Pancreas (tissue), 10 donors: ENCODE results near the gene HELQ. TPM values are rescaled to one million over a fixed set of nuclear protein-coding genes. Genes with fewer than 3 reads are reported as not detected.
A peak's percentile ranks its signal among the peaks of the same experiment; 100 is the strongest.

Experiments used
- ATAC-seq, 4 donors: fragments of 200-7000 bp; cut with Tn5 transposase; one replicate each; pipeline versions ENCODE4 v1.8.0 to v1.9.1; 2020; ENCODE audit warnings: mild to moderate bottlenecking in 4 of 4, moderate library complexity in 4 of 4
- DNase-seq, 6 donors: peaks; one replicate each; pipeline ENCODE4 v3.0.0-alpha.2; 2020
- FAIRE-seq: peaks from 2 replicates; lab custom pipeline; 2012; peaks lifted over from hg19 to GRCh38; lab: Jason Lieb, UNC
- H3K27ac ChIP-seq, 4 donors: fragments of 200-600 bp; sonication (generic); 1 replicate in 3 of 4; 2 replicates in 1 of 4; pipeline versions ENCODE4 v1.5.0 to v1.8.0; 2020
- H3K27me3 ChIP-seq, 4 donors: fragments of 200-600 bp; one replicate each; pipeline ENCODE4 v1.8.0; 2021
- H3K36me3 ChIP-seq, 3 donors: fragments of 200-600 bp; sonication (generic) in 1 of 3; one replicate each; pipeline versions ENCODE4 v1.5.0 to v1.8.0; 2020 to 2021
- H3K4me1 ChIP-seq, 3 donors: fragments of 200-600 bp; one replicate each; pipeline ENCODE4 v1.8.0; 2021
- H3K4me3 ChIP-seq, 4 donors: fragments of 200-600 bp; sonication (generic) in 2 of 4; one replicate each; pipeline versions ENCODE4 v1.5.0 to v1.8.0; 2020 to 2021
- H3K9me3 ChIP-seq, 4 donors: fragments of 200-600 bp; one replicate each; pipeline ENCODE4 v1.8.0; 2021
- WGBS, 2 donors: extraction: QIAGEN DNeasy Blood & Tissue Kit; methylation state at CpG; one replicate each; pipeline ENCODE4 v1.1.7; 2013; 5-methylcytosine and 5-hydroxymethylcytosine counted together
- intact Hi-C, 3 donors: fragments of 100-400 bp; cut with DNase I; formaldehyde crosslinking; loops; one replicate each; pipeline versions ENCODE4 v1.11.1 to v1.14.2; 2022
- polyA plus RNA-seq, 2 donors: library from polyadenylated mRNA; stranded (reverse); fragments of 200-250 nt; gene quantifications; one replicate each; pipeline ENCODE4 v1.2.3, GENCODE V29; 2013
- total RNA-seq, 6 donors: library from RNA; stranded (reverse); fragmentation: NEBNext Ultra II Directional in 4 of 6; extraction: Animal tissue kit (Norgen Biotek cat#: 25700) in 4 of 6; gene quantifications; one replicate each; pipeline versions ENCODE4 v1.2.1 to v1.2.4, GENCODE V29; 2021 to 2023
- TF ChIP-seq, protein P1 (sequence below), 4 donors: fragments of 200-600 bp; sonication (generic) in 3 of 4; IDR thresholded peaks; one replicate each; pipeline versions ENCODE4 v1.5.0 to v1.8.0; 2021; ENCODE audit warnings: antibody characterized with exemption in 4 of 4
- donor health status: healthy with polysubstance abuse.
- donor health status: DM: no; HTN: no; CAD: no; lungs with moderate emphysema.
- donor health status: DM: no; HTN: no; CAD: no.
- donor health status: control.
- donor health status: control.
- donor health status: Bipolar disorder and iron deficiency.
- donor health status: DM: yes; HTN: yes; CAD: no.
- donor health status: DM: no; HTN: no; CAD: no.
- donor health status: DM: no; HTN: no; CAD: no.
- donor health status: DM: yes; HTN: yes; CAD: no.

HELQ gene
- total and polyA plus RNA-seq, 8 donors = 4.3 to 9.9 (median 6.4) TPM

DNA sequence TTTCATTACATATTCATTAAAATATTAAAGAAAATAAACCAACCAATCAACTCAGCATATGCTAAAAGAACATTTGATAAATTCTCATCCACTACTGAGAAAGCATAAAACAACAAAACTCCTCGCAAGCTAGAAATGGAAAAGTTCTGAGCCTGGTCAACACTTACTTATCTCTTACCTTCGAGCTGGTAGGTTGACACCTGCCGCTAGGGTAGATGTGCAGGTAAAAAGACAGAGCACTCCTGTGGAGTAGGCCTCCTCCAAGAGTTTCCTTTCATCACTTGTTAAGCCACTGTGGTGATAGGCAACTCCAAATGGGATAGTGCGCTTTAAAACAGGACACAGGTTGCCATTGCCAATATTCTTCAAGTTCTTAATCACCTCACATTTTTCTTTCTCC, 18.9 kb downstream of the HELQ start:
- H3K36me3 ChIP-seq = peaks cover 0 to 21% (median 4%) of the 10 kb centered on the region in 3 donors
- no peaks in the 10 kb centered on the region for H3K27me3 ChIP-seq
- intact Hi-C loops = no loop called here
- WGBS, 2 donors = 83 to 86% methylated on average over 4 of the region's 4 CpGs
- DNase-seq (no peak), FAIRE-seq (no peak), ATAC-seq (no peak)
- no peaks in the 10 kb centered on the region for H3K9me3 ChIP-seq
- H3K27ac ChIP-seq = no peak overlapping the region
- H3K4me1 ChIP-seq = no peaks in the 10 kb centered on the region
- no peak overlapping the region for H3K4me3 ChIP-seq
- TF ChIP-seq, protein P1, sequence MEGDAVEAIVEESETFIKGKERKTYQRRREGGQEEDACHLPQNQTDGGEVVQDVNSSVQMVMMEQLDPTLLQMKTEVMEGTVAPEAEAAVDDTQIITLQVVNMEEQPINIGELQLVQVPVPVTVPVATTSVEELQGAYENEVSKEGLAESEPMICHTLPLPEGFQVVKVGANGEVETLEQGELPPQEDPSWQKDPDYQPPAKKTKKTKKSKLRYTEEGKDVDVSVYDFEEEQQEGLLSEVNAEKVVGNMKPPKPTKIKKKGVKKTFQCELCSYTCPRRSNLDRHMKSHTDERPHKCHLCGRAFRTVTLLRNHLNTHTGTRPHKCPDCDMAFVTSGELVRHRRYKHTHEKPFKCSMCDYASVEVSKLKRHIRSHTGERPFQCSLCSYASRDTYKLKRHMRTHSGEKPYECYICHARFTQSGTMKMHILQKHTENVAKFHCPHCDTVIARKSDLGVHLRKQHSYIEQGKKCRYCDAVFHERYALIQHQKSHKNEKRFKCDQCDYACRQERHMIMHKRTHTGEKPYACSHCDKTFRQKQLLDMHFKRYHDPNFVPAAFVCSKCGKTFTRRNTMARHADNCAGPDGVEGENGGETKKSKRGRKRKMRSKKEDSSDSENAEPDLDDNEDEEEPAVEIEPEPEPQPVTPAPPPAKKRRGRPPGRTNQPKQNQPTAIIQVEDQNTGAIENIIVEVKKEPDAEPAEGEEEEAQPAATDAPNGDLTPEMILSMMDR (IDR thresholded peaks at IDR 0.05) = no peak

DNA sequence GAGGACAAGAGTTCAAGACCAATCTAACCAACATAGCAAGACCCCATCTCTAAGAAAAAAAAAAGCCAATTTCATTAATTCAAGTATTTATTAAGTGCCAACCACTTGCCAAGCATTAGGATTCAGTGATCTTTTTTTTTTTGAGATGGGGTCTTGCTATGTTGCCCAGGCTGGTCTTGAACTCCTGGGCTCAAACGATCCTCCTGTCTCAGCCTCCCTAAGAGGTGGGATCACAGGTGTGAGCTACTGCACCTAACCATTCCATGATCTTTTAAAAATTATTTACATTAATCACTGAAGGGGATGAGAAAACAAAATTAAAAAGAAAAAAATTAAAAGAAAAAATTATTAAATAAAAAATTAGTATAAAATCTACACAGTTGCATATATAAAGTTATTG, 24.4 kb downstream of the HELQ start:
- intact Hi-C loops = no loop called here
- TF ChIP-seq, protein P1 (IDR thresholded peaks at IDR 0.05) = no peak
- H3K4me3 ChIP-seq = no peak overlapping the region
- no peaks in the 10 kb centered on the region for H3K9me3 ChIP-seq
- DNase-seq = no peak
- no peak for ATAC-seq
- no peak overlapping the region for H3K27ac ChIP-seq
- WGBS, 2 donors = 98 to 100% methylated on average over 1 of the region's 1 CpG
- no peaks in the 10 kb centered on the region for H3K4me1 ChIP-seq
- H3K36me3 ChIP-seq = peaks cover 0 to 15% (median 0%) of the 10 kb centered on the region in 3 donors
- H3K27me3 ChIP-seq = no peaks in the 10 kb centered on the region
- FAIRE-seq = peak; percentile 47

DNA sequence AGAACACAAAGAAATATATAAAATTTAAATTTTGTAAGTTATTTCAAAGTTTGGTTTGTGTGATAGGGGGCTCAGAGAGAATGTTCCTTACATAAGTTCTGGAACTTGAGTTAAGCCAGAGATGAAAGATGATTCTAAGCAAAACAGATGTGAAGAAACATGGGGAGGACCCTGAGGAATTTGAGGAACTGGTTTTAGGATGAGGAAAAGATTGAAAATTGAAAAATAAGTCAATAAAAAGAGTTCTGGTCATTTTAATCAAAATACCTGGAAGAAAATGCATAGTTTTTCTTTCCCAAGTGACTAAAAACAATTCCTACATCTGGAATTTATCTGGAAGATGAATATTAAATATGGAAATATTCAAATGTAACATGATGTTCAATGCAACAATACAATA, 37.4 kb downstream of the HELQ start:
- Histone ChIP-seq H3K9me3 (no peaks in the 10 kb centered on the region), H3K36me3 (peaks cover 0 to 21% (median 0%) of the 10 kb centered on the region in 3 donors), H3K27ac (no peak overlapping the region), H3K4me3 (no peak overlapping the region), H3K4me1 (no peaks in the 10 kb centered on the region), H3K27me3 (no peaks in the 10 kb centered on the region)
- intact Hi-C loops = no loop called here
- FAIRE-seq = no peak
- TF ChIP-seq, protein P1 (IDR thresholded peaks at IDR 0.05) = no peak
- DNase-seq = no peak
- ATAC-seq = no peak

DNA sequence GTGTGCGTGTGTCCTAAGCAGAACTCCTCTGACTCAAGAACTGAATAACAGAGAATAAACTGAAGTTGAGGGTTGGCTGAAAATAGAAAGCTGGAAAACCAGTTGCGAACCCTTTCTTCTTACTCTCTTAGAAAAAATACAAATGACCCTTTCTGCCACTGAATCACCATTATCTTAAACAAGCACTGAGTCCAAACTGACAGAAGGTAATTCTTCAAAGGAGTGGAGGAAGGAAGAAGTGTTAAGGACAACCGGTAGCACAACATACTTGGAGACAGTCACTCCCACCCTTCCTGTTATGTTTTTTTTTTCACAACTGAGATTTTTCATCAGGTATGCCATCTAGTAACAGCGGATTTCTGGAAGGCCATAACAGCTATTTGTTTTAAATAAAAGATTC, 38.1 kb downstream of the HELQ start:
- intact Hi-C loops = no loop called here
- FAIRE-seq (no peak), ATAC-seq (no peak), DNase-seq (no peak)
- WGBS, 2 donors = 91 to 92% methylated on average over 4 of the region's 4 CpGs
- Histone ChIP-seq H3K27ac (no peak overlapping the region), H3K4me3 (no peak overlapping the region), H3K36me3 (peaks cover 0 to 20% (median 0%) of the 10 kb centered on the region in 3 donors), H3K9me3 (no peaks in the 10 kb centered on the region), H3K4me1 (no peaks in the 10 kb centered on the region), H3K27me3 (no peaks in the 10 kb centered on the region)
- TF ChIP-seq, protein P1 (IDR thresholded peaks at IDR 0.05) = no peak

DNA sequence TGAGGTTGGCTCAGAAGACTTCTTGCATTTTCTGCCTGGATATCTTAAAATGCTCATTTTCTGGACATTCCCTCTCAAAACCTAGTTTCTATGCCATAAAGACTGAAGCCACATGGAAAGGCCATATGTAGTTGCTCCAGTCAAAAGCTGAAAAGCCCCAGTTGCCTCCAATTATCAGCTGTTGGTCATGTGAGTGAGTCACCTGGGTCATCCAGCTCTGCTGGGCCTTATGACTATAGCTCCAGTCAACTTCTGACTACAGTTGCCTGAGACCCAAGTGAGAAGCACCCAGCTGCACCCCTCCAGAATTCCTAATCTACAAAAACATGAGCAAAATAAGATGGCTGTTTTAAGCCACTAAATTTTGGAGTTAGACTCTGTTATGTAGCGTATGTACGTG, 41.9 kb downstream of the HELQ start:
- ATAC-seq = no peak

More for the DNA sequence above, 41.9 kb downstream of the HELQ start:
- Histone ChIP-seq H3K36me3 (peaks cover 0 to 18% (median 0%) of the 10 kb centered on the region in 3 donors), H3K27me3 (no peaks in the 10 kb centered on the region), H3K4me1 (no peaks in the 10 kb centered on the region), H3K27ac (no peak overlapping the region), H3K4me3 (no peak overlapping the region), H3K9me3 (no peaks in the 10 kb centered on the region)
- intact Hi-C loops = no loop called here
- 98 to 100% methylated on average over 2 of the region's 2 CpGs for WGBS, 2 donors
- no peak for DNase-seq
- FAIRE-seq = no peak
- TF ChIP-seq, protein P1 (IDR thresholded peaks at IDR 0.05) = no peak
